ENCODE results near the gene DCP1B.

DNA sequence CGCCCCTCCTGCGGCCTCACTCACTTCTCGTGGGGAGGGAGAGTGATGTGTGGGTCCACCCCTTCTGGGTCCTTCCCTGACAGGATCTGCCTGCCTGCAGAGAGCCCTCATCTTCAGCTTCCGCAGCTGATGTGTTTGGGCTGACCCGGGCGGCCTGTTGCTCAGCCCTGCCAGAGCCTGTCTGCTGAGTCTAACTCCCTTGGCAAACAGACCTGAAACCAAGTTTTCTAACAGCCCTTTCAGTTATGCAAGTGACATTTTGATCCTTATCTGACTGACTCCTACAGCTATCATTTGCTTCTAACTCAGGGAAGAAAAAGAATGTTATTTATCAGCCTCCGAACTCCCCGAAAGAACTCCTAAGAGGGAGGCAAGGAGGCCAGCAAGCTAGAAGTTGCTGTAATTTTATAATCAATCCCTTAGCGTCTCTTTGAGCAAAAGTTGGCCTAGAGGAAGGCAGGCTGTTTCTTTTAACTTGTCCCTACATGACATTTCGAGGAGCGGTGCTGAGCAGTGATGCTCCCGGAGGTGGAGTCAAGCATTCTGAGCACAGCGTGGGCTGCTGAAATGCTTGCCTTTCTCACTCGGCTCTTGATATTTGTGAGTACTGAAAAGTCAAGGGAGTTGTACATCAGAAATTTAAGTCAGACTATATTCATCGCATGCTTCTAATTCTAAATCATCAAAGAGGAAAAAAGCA is 54.3 kb downstream of the DCP1B start:
- TF ChIP-seq, protein P1, sequence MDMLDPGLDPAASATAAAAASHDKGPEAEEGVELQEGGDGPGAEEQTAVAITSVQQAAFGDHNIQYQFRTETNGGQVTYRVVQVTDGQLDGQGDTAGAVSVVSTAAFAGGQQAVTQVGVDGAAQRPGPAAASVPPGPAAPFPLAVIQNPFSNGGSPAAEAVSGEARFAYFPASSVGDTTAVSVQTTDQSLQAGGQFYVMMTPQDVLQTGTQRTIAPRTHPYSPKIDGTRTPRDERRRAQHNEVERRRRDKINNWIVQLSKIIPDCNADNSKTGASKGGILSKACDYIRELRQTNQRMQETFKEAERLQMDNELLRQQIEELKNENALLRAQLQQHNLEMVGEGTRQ (IDR thresholded peaks at IDR 0.05): no peak
- no peak for TF ChIP-seq POLR2A (IDR thresholded peaks at IDR 0.05; ENCODE audit: low read length)
- TF ChIP-seq, protein P2, sequence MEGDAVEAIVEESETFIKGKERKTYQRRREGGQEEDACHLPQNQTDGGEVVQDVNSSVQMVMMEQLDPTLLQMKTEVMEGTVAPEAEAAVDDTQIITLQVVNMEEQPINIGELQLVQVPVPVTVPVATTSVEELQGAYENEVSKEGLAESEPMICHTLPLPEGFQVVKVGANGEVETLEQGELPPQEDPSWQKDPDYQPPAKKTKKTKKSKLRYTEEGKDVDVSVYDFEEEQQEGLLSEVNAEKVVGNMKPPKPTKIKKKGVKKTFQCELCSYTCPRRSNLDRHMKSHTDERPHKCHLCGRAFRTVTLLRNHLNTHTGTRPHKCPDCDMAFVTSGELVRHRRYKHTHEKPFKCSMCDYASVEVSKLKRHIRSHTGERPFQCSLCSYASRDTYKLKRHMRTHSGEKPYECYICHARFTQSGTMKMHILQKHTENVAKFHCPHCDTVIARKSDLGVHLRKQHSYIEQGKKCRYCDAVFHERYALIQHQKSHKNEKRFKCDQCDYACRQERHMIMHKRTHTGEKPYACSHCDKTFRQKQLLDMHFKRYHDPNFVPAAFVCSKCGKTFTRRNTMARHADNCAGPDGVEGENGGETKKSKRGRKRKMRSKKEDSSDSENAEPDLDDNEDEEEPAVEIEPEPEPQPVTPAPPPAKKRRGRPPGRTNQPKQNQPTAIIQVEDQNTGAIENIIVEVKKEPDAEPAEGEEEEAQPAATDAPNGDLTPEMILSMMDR (IDR thresholded peaks at IDR 0.05): no peak
- TF ChIP-seq, protein P3, sequence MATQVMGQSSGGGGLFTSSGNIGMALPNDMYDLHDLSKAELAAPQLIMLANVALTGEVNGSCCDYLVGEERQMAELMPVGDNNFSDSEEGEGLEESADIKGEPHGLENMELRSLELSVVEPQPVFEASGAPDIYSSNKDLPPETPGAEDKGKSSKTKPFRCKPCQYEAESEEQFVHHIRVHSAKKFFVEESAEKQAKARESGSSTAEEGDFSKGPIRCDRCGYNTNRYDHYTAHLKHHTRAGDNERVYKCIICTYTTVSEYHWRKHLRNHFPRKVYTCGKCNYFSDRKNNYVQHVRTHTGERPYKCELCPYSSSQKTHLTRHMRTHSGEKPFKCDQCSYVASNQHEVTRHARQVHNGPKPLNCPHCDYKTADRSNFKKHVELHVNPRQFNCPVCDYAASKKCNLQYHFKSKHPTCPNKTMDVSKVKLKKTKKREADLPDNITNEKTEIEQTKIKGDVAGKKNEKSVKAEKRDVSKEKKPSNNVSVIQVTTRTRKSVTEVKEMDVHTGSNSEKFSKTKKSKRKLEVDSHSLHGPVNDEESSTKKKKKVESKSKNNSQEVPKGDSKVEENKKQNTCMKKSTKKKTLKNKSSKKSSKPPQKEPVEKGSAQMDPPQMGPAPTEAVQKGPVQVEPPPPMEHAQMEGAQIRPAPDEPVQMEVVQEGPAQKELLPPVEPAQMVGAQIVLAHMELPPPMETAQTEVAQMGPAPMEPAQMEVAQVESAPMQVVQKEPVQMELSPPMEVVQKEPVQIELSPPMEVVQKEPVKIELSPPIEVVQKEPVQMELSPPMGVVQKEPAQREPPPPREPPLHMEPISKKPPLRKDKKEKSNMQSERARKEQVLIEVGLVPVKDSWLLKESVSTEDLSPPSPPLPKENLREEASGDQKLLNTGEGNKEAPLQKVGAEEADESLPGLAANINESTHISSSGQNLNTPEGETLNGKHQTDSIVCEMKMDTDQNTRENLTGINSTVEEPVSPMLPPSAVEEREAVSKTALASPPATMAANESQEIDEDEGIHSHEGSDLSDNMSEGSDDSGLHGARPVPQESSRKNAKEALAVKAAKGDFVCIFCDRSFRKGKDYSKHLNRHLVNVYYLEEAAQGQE (IDR thresholded peaks at IDR 0.05): no peak
- no peak for TF ChIP-seq FOSL2 (IDR thresholded peaks at IDR 0.05)
- TF ChIP-seq FOSL2 (CRISPR knock-in tag; IDR thresholded peaks at IDR 0.05): no peak
- no peak for TF ChIP-seq RAD21 (conservative IDR thresholded peaks at IDR 0.05 in 1 of 2, IDR thresholded peaks at IDR 0.05 in 1 of 2)
- no peak for TF ChIP-seq RNF2 (IDR thresholded peaks at IDR 0.05; ENCODE audit: borderline replicate concordance, low read depth)
